GM12801 (cell line): ENCODE measurements around the gene IGF2BP2.

Experiments
- TF ChIP-seq, protein P1 (sequence below): IDR thresholded peaks from one replicate; pipeline ENCODE4 v1.5.1; 2011; ENCODE audit warnings: control low read depth; ENCODE audit not compliant: insufficient read length; ENCODE audit errors: extremely low read depth

IGF2BP2 gene

DNA sequence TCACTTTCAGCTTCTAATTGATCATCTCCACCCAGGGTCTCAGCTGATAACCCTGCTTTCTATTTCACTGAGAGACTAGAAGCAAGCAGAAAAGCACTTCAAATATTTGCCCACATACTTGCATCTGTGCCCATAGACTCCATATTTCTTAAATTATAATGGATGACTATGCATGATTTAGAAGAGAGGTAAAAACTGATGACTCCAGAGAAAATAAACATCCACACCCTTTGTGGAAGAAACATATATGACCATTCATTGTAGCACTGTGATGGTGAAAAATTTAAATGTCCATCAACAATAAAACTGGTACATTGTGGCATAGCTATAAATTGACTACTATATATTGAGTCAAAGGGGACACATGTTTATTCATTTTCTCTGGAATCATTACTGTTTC is 7.1 kb upstream of the IGF2BP2 start:
- TF ChIP-seq, protein P1, sequence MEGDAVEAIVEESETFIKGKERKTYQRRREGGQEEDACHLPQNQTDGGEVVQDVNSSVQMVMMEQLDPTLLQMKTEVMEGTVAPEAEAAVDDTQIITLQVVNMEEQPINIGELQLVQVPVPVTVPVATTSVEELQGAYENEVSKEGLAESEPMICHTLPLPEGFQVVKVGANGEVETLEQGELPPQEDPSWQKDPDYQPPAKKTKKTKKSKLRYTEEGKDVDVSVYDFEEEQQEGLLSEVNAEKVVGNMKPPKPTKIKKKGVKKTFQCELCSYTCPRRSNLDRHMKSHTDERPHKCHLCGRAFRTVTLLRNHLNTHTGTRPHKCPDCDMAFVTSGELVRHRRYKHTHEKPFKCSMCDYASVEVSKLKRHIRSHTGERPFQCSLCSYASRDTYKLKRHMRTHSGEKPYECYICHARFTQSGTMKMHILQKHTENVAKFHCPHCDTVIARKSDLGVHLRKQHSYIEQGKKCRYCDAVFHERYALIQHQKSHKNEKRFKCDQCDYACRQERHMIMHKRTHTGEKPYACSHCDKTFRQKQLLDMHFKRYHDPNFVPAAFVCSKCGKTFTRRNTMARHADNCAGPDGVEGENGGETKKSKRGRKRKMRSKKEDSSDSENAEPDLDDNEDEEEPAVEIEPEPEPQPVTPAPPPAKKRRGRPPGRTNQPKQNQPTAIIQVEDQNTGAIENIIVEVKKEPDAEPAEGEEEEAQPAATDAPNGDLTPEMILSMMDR = no peak

DNA sequence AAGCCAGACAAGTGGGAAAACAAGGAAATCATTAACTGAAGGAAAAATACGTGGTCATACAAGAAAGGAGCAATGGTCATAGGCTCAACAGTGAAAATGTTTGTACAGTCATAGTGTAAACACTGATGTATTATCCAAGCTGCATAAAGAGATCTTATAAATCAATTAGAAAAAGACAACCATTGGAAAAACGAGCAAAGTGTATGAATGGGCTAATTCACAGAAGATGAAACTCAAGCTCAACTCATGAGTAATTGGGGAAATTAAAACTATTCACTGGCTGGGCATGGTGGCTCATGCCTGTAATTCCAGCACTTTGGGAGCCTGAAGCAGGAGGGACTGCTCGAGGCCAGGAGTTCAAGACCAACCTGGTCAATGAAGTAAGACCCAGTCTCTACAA is 6.4 kb upstream of the IGF2BP2 start:
- TF ChIP-seq, protein P1 = no peak

DNA sequence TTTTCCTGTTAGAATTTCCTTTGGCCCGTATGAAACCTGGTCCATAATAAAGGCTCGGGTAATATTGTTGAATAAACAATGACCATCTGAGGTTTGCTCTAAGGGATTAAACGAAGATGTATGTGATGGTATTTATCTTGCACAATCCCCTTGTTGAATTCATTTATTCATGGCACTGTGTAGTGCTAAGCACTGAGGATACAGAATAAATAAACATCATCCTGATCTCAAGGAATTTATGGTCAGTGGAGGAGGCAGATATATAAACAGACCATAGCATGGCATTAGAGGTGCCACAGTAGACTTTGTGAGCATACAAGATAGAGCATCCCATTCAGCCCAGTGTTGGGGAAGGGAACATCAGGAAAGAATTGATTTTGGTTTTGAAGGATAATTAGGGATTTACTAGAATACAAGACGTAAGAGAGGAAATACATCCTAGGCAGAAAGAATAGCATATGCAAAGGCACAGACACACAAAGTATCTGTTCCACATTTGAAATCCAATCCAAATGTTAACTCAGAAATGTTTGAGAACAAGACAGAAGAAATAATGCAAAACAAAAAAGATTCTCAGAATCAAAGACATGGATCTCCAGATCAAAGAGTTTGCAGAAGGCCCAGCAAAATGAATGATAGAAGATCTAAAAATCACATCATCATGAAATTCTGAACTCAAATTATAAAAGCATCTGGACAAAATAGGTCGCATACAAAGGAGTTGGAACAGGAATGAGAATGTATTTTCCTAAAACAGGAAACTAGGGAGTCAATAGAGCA is 5.4 kb upstream of the IGF2BP2 start:
- TF ChIP-seq, protein P1 = no peak

DNA sequence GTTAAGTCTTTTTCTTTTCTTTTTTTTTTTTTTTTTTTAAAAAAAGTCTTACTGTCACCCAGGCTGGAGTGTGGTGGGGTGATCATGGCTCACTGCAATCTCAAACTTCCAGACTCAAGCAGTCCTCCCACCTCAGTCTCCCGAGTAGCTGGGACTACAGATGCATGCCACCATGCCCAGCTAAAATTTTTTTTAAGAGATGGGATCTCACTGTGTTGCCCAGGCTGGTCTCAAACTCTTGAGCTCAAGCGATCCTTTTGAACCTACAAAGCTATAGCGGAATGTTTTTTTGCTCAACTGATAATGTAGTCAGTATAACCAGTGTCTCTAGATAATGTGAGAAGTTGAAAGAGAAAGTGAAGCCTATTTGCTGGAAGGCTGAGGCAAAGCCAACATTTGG is 3.9 kb upstream of the IGF2BP2 start:
- TF ChIP-seq, protein P1 = no peak

DNA sequence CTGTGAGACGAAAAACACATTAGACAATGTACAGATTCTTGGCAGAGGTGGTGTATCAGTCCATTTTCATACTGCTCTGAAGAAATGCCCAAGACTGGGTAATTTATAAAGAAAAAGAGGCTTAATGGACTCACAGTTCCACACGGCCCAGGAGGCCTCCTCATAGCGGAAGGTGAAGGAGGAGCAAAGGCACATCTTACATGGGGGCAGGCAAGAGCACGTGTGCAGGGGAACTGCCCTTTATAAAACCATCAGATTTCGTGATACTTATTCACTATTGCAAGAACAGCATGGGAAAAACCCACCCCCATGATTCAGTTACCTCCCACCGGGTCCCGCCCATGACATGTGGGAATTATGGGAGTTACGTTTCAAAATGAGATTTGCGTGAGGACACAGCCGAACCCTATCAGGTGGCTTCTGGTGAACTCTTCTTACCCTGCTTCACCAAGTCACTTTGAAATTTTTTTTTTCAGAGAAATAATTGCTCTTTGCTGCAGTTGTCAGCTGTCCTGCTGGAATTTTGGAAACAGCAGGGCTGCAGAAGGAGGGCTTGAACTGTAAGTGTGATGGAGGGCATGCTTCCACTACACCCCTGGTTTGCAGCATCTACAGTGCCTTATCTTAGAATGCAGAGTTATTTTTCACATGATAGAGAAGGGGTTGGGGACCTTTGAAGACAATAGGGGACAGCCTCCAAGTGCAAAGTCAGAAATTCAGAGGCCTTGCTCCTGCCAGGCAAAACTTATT is 2.9 kb upstream of the IGF2BP2 start:
- TF ChIP-seq, protein P1 = no peak

DNA sequence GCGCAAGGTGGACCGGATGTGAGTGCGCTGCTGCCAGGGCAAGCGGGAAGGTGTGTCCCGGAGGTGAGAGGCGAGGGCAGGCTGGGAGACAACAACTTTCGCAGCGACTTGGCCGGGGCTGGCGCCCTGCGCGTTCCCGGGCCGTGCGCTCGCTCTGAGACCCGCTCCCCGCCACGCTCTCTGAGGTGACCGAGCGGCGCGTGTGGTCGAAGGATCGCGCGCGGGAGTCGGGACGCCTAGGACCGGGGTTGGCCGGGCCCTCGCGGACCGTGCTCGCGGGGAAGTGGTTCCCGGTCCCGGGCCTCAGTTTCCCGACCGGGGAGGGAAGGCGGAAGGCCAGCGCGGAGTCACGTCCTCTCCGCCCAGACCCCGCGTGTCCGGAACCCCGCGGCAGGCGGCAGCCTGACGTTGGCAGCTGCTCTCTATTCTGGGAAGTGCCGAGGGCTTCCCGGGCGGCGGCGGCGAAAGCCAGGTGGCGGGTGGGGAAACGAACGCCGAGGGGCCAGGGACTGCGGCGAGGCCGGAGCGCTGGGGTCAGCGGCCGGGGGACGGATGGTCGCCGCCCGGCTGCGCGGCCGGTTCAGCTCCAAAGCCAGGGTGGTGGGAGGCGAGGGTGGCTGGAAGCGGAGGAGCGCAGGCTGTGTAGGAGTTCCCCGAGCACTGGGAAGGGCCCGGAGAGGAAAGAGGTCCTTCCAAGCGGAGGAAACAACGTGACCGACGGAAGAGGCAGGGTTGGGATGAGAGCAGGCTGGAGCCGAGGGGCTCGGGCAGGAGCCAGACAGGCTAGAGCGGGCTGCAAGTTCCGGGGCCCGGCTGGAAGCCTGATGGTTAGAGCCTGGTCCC is 1.0 kb upstream of the IGF2BP2 start:
- TF ChIP-seq, protein P1 = no peak
